OCI-LY7 (cell line): ENCODE results near the gene SMYD3.

Experiments used
- EZH2phosphoT487 ChIP-seq: fragments of 200-600 bp; sonication (generic); IDR thresholded peaks from 2 replicates; pipeline ENCODE4 v1.6.1; 2018; ENCODE audit warnings: low read depth, borderline replicate concordance, mild to moderate bottlenecking, mixed run types, antibody characterized with exemption, low read length, moderate library complexity, mixed read lengths
- TF ChIP-seq, protein P1 (sequence below): fragments of 200-600 bp; sonication (generic); conservative IDR thresholded peaks from 2 replicates; pipeline ENCODE4 v1.5.1; 2014; ENCODE audit warnings: mild to moderate bottlenecking, antibody characterized with exemption, low read length, moderate library complexity, mixed read lengths

DNA sequence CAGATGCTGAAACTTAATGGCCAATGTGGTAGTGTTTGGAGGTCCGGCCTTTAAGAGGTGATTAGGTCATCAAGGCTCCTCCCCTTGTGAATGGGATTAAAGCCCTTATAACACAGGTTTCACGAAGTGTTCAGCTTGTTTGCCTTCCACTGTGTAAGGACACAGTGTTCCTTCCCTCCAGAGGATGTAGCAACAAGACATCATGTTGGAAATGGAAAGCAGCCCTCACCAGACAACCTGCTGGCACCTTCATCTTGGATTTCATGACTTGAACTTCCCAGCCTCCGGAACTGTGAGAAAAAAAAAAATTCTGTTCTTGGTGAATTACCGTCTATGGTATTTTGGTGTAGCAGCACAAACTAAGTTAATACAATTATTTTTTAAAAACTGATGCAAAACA lies 738.5 kb downstream of the SMYD3 start:
- TF ChIP-seq, protein P1, sequence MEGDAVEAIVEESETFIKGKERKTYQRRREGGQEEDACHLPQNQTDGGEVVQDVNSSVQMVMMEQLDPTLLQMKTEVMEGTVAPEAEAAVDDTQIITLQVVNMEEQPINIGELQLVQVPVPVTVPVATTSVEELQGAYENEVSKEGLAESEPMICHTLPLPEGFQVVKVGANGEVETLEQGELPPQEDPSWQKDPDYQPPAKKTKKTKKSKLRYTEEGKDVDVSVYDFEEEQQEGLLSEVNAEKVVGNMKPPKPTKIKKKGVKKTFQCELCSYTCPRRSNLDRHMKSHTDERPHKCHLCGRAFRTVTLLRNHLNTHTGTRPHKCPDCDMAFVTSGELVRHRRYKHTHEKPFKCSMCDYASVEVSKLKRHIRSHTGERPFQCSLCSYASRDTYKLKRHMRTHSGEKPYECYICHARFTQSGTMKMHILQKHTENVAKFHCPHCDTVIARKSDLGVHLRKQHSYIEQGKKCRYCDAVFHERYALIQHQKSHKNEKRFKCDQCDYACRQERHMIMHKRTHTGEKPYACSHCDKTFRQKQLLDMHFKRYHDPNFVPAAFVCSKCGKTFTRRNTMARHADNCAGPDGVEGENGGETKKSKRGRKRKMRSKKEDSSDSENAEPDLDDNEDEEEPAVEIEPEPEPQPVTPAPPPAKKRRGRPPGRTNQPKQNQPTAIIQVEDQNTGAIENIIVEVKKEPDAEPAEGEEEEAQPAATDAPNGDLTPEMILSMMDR, result no peak
- TF ChIP-seq EZH2phosphoT487, result no peak
